K562 (cell line): ENCODE measurements around the gene SELENOO. TPM values are rescaled to one million over a fixed set of nuclear protein-coding genes. Genes with fewer than 3 reads are reported as not detected.

Source experiments
- DNMT1 ChIP-seq: fragments of 450-650 bp; IDR thresholded peaks from 2 replicates; pipeline ENCODE4 v1.6.1; 2016; ENCODE audit warnings: antibody characterized with exemption, mild to moderate bottlenecking
- MITF ChIP-seq: IDR thresholded peaks from 2 replicates; pipeline ENCODE4 v1.6.1; 2014; ENCODE audit warnings: antibody characterized with exemption
- SLC30A9 ChIP-seq: fragments of 250-450 bp; sonication (Bioruptor Pico); IDR thresholded peaks from 2 replicates; pipeline ENCODE4 v1.8.0; 2022; ENCODE audit warnings: mild to moderate bottlenecking, moderate library complexity
- ZNF407 ChIP-seq: fragments of 450-650 bp; IDR thresholded peaks from 2 replicates; pipeline ENCODE4 v1.6.1; 2016; ENCODE audit warnings: low read depth
- ZNF445 ChIP-seq: fragments of 250-450 bp; sonication (Bioruptor Pico); IDR thresholded peaks from 2 replicates; pipeline ENCODE4 v1.4.0; 2020; ENCODE audit warnings: low read depth, mild to moderate bottlenecking, moderate library complexity
- ZNF778 ChIP-seq: fragments of 450-650 bp; formaldehyde crosslinking; IDR thresholded peaks from 2 replicates; pipeline ENCODE4 v1.4.0; 2020; ENCODE audit warnings: mild to moderate bottlenecking, moderate library complexity
- ZNF79 ChIP-seq: fragments of 250-450 bp; sonication (Bioruptor Pico); IDR thresholded peaks from 2 replicates; pipeline ENCODE4 v1.4.0; 2020; ENCODE audit warnings: low read depth, mild to moderate bottlenecking, moderate library complexity
- polyA plus RNA-seq, 8 experiments: library from polyadenylated mRNA; depleted of rRNA in 4 of 8; stranded (reverse) in 5 of 8; unstranded in 3 of 8; fragments of >200 nt; fragmentation: Nextera tagmentation in 2 of 8; fragmentation: Illumina TruSeq in 1 of 8; extraction: Ambion mirVana in 2 of 8; extraction: Trizol in 1 of 8; gene quantifications; 2 replicates each; pipeline versions ENCODE4 v1.2.1 to v1.2.3, GENCODE V29; 2011 to 2014; ENCODE audit warnings: inconsistent platforms in 1 of 8, missing spikeins in 1 of 8
- total RNA-seq, 7 experiments: library from RNA; depleted of rRNA in 6 of 7; stranded (reverse); fragments of >200 nt in 6 of 7; fragmentation: Illumina TruSeq in 2 of 7; extraction: Trizol in 2 of 7; gene quantifications; 2 replicates each; pipeline versions ENCODE4 v1.2.1 to v1.2.3, GENCODE V29; 2011 to 2021; ENCODE audit warnings: low replicate concordance in 1 of 7

Gene SELENOO
- total and polyA plus RNA-seq, 9 of the 15 experiments (the other 6 are each of a cell fraction or from before 2014, with no cell fraction given): 0.37 to 24.9 (median 8.3) TPM

- TF ChIP-seq ZNF79 (no peak), ZNF407 (no peak), SLC30A9 (no peak), DNMT1 (no peak), ZNF778 (CRISPR knock-in tag) (no peak), ZNF445 (CRISPR knock-in tag) (no peak), MITF (no peak)
Observed at GRCh38 chr22:50213263-50213662, 12.5 kb downstream of the SELENOO start (continued).
